ENCODE results near the gene RAB15. TPM values are rescaled to one million over a fixed set of nuclear protein-coding genes. Genes with fewer than 3 reads are reported as not detected.

RAB15 gene
- 16.2 to 19.1 TPM (median 17.7 TPM) in 5 replicates for total RNA-seq (2022; extraction: Qiagen RNA extraction; ENCODE audit: low read depth)

GRCh38 chr14:64971943-64972791, at the start of gene RAB15:
Gene RAB15, minus strand, starts transcription at chr14:64972336. Its CDS starts 260 bp downstream, at chr14:64972076.

GRCh38 chr14:64986648-64987437, 14.7 kb upstream of the RAB15 start, which contains the start of gene FNTB:
Gene FNTB, plus strand, starts transcription at chr14:64986895. Its CDS starts 59 bp downstream, at chr14:64986954.

GRCh38 chr14:64942531-64943111, 29.5 kb downstream of the RAB15 start, which contains the start of gene GPX2:
Gene GPX2, minus strand, starts transcription at chr14:64942745. Its CDS starts 19 bp downstream, at chr14:64942726.

GRCh38 chr14:64914237-64915028, 57.7 kb downstream of the RAB15 start, which contains the start of gene CHURC1:
Gene CHURC1, plus strand, starts transcription at chr14:64914455. Its CDS starts 41 bp downstream, at chr14:64914496.

Other genes starting within 250 kb of the RAB15 start
- 0.75 to 1.1 TPM (median 0.98 TPM) in 5 replicates for gene SPTB, start 92.4 kb downstream of the RAB15 start, total RNA-seq (2022; extraction: Qiagen RNA extraction; ENCODE audit: low read depth)
- gene CHURC1, start 57.9 kb downstream of the RAB15 start, total RNA-seq (2022; extraction: Qiagen RNA extraction; ENCODE audit: low read depth), result 72.9 to 144 TPM (median 80.5 TPM) in 5 replicates
- 163 to 301 TPM (median 208 TPM) in 5 replicates for gene GPX2, start 29.6 kb downstream of the RAB15 start, total RNA-seq (2022; extraction: Qiagen RNA extraction; ENCODE audit: low read depth)
- gene FNTB, start 14.6 kb upstream of the RAB15 start, total RNA-seq (2022; extraction: Qiagen RNA extraction; ENCODE audit: low read depth), result 23.2 to 25.8 TPM (median 24.4 TPM) in 5 replicates
- 57.9 to 70.2 TPM (median 63.0 TPM) in 5 replicates for gene MAX, start 130.2 kb upstream of the RAB15 start, total RNA-seq (2022; extraction: Qiagen RNA extraction; ENCODE audit: low read depth)